H9 (cell line): ENCODE results near the gene GJE1. TPM values are rescaled to one million over a fixed set of nuclear protein-coding genes. Genes with fewer than 3 reads are reported as not detected.
A peak's percentile ranks its signal among the peaks of the same experiment; 100 is the strongest.
"Not testable (repeated sequence)": the region's sequence is repeated elsewhere in the genome, so short reads cannot be mapped to it uniquely, and the experiment has no call there.

Experiments
- DNase-seq: peaks from one replicate; pipeline ENCODE4 v3.0.0-alpha.2; 2017
- H2AFZ ChIP-seq: one replicate; pipeline ENCODE4 v1.6.1; 2013; ENCODE audit warnings: mild to moderate bottlenecking, low read length, control low read depth, moderate library complexity
- H2AK5ac ChIP-seq: 2 replicates; pipeline ENCODE4 v1.6.1; 2013; ENCODE audit warnings: low read length, control low read depth, mixed read lengths; ENCODE audit not compliant: insufficient read length
- H2BK120ac ChIP-seq: one replicate; pipeline ENCODE4 v1.6.1; 2013; ENCODE audit warnings: low read depth, mild to moderate bottlenecking, low read length, control low read depth, inconsistent platforms; ENCODE audit not compliant: poor library complexity, severe bottlenecking
- H2BK12ac ChIP-seq: 2 replicates; pipeline ENCODE4 v1.6.1; 2013; ENCODE audit warnings: low read length, control low read depth, mixed read lengths, low read depth; ENCODE audit not compliant: insufficient read length
- H2BK15ac ChIP-seq: 2 replicates; pipeline ENCODE4 v1.6.1; 2013; ENCODE audit warnings: low read depth, low read length, control low read depth
- H2BK20ac ChIP-seq: one replicate; pipeline ENCODE4 v1.6.1; 2013; ENCODE audit warnings: low read depth, mild to moderate bottlenecking, low read length, control low read depth, inconsistent platforms; ENCODE audit not compliant: poor library complexity, severe bottlenecking
- H2BK5ac ChIP-seq: 2 replicates; pipeline ENCODE4 v1.6.1; 2013; ENCODE audit warnings: low read length, control low read depth, mixed read lengths; ENCODE audit not compliant: insufficient read length
- H3K14ac ChIP-seq: 2 replicates; pipeline ENCODE4 v1.6.1; 2013; ENCODE audit warnings: low read length, control low read depth; ENCODE audit not compliant: insufficient read depth
- H3K18ac ChIP-seq: 2 replicates; pipeline ENCODE4 v1.6.1; 2013; ENCODE audit warnings: low read depth, mild to moderate bottlenecking, mixed read lengths, low read length, control low read depth; ENCODE audit not compliant: insufficient read length
- H3K23ac ChIP-seq: 2 replicates; pipeline ENCODE4 v1.6.1; 2013; ENCODE audit warnings: low read length, control low read depth, mixed read lengths, low read depth; ENCODE audit not compliant: insufficient read length
- H3K23me2 ChIP-seq: 2 replicates; pipeline ENCODE4 v1.6.1; 2013; ENCODE audit warnings: low read depth, mild to moderate bottlenecking, mixed read lengths, low read length, control low read depth; ENCODE audit not compliant: insufficient read length, poor library complexity, severe bottlenecking
- H3K27ac ChIP-seq: 2 replicates; pipeline ENCODE4 v1.5.1; 2013; ENCODE audit warnings: low read length, control low read depth, mixed read lengths, low read depth; ENCODE audit not compliant: insufficient read length
- H3K27me3 ChIP-seq: 2 replicates; pipeline ENCODE4 v1.6.1; 2013; ENCODE audit warnings: low read length, control low read depth, inconsistent platforms; ENCODE audit not compliant: insufficient read depth
- H3K4ac ChIP-seq: 2 replicates; pipeline ENCODE4 v1.6.1; 2013; ENCODE audit warnings: low read depth, mild to moderate bottlenecking, control low read depth, inconsistent platforms, low read length, moderate library complexity
- H3K4me1 ChIP-seq: 2 replicates; pipeline ENCODE4 v1.6.1; 2013; ENCODE audit warnings: low read length, control low read depth, inconsistent platforms; ENCODE audit not compliant: insufficient read depth
- H3K4me2 ChIP-seq: 2 replicates; pipeline ENCODE4 v1.6.1; 2013; ENCODE audit warnings: low read length, control low read depth, mixed read lengths; ENCODE audit not compliant: insufficient read length, insufficient read depth
- H3K56ac ChIP-seq: 2 replicates; pipeline ENCODE4 v1.6.1; 2013; ENCODE audit warnings: low read depth, mild to moderate bottlenecking, mixed read lengths, low read length, control low read depth; ENCODE audit not compliant: insufficient read length
- H3K79me1 ChIP-seq: 2 replicates; pipeline ENCODE4 v1.6.1; 2013; ENCODE audit warnings: low read depth, mild to moderate bottlenecking, moderate library complexity, low read length, control low read depth, inconsistent platforms; ENCODE audit not compliant: insufficient read depth, poor library complexity, severe bottlenecking
- H3K79me2 ChIP-seq: 2 replicates; pipeline ENCODE4 v1.6.1; 2013; ENCODE audit warnings: low read length, control low read depth, inconsistent platforms; ENCODE audit not compliant: insufficient read depth
- H3K9ac ChIP-seq: 2 replicates; pipeline ENCODE4 v1.6.1; 2013; ENCODE audit warnings: low read length, control low read depth, mixed read lengths; ENCODE audit not compliant: insufficient read length; ENCODE audit errors: extremely low read depth
- H3K9me3 ChIP-seq: one replicate; pipeline ENCODE4 v1.6.1; 2013; ENCODE audit warnings: low read depth, low read length, inconsistent platforms; ENCODE audit not compliant: control insufficient read depth
- H3T11ph ChIP-seq: one replicate; pipeline ENCODE4 v1.6.1; 2013; ENCODE audit warnings: mild to moderate bottlenecking, low read length, control low read depth, inconsistent platforms
- H4K20me1 ChIP-seq: one replicate; pipeline ENCODE4 v1.6.1; 2013; ENCODE audit not compliant: control insufficient read depth, insufficient read length, insufficient read depth
- H4K5ac ChIP-seq: 2 replicates; pipeline ENCODE4 v1.6.1; 2013; ENCODE audit warnings: low read depth, mild to moderate bottlenecking, mixed read lengths, low read length, control low read depth; ENCODE audit not compliant: insufficient read length
- H4K8ac ChIP-seq: replicated peaks from 2 replicates; pipeline ENCODE4 v1.6.1; 2013; ENCODE audit warnings: low read length, control low read depth, mixed read lengths, low read depth; ENCODE audit not compliant: insufficient read length
- H4K91ac ChIP-seq: 2 replicates; pipeline ENCODE4 v1.6.1; 2013; ENCODE audit warnings: low read depth, mild to moderate bottlenecking, moderate library complexity, mixed read lengths, low read length, control low read depth; ENCODE audit not compliant: insufficient read length
- H3K27ac Mint-ChIP-seq, 3 experiments: 2 replicates in 2 of 3; 3 replicates in 1 of 3; pipeline ENCODE4 v1.8.0; 2020 to 2021; ENCODE audit warnings: mixed read lengths in 3 of 3, mild to moderate bottlenecking in 1 of 3, moderate library complexity in 1 of 3
- H3K27me3 Mint-ChIP-seq: 2 replicates; pipeline ENCODE4 v1.8.0; 2021; ENCODE audit warnings: low read depth, mild to moderate bottlenecking, moderate library complexity, mixed read lengths
- H3K36me3 Mint-ChIP-seq, 3 experiments: 2 replicates in 2 of 3; 3 replicates in 1 of 3; pipeline ENCODE4 v1.8.0; 2020 to 2021; ENCODE audit warnings: low read depth in 3 of 3, mixed read lengths in 3 of 3; ENCODE audit not compliant: insufficient read depth in 1 of 3
- H3K4me1 Mint-ChIP-seq, 2 experiments: 2 replicates each; pipeline ENCODE4 v1.8.0; 2020; ENCODE audit warnings: mixed read lengths in 2 of 2
- H3K4me3 Mint-ChIP-seq, 2 experiments: 2 replicates in 1 of 2; 3 replicates in 1 of 2; pipeline ENCODE4 v1.8.0; 2020 to 2021; ENCODE audit warnings: mild to moderate bottlenecking in 2 of 2, mixed read lengths in 2 of 2, moderate library complexity in 1 of 2
- H3K9me3 Mint-ChIP-seq, 2 experiments: 2 replicates in 1 of 2; 3 replicates in 1 of 2; pipeline ENCODE4 v1.8.0; 2020; ENCODE audit warnings: mild to moderate bottlenecking in 2 of 2, mixed read lengths in 2 of 2, moderate library complexity in 1 of 2
- WGBS: extraction: QIAGEN DNeasy Blood & Tissue Kit; methylation state at CpG from one replicate; pipeline ENCODE4 v1.1.7; 2013; ENCODE audit warnings: missing lambda C conversion rate, low lambda C conversion rate, mixed read lengths; ENCODE audit not compliant: insufficient read length; ENCODE audit errors: extremely low coverage; 5-methylcytosine and 5-hydroxymethylcytosine counted together
- total RNA-seq: library from RNA; stranded (reverse); gene quantifications from 2 replicates; pipeline ENCODE4 v1.2.1, GENCODE V29; 2021
- TF ChIP-seq, protein P1 (sequence below): fragments of 200-600 bp; sonication (generic); conservative IDR thresholded peaks from 3 replicates; pipeline ENCODE4 v1.8.0; 2021; ENCODE audit warnings: antibody characterized with exemption, mild to moderate bottlenecking

The GJE1 gene
- total RNA-seq, 1 experiment from 2014 or later, result not detected

DNA sequence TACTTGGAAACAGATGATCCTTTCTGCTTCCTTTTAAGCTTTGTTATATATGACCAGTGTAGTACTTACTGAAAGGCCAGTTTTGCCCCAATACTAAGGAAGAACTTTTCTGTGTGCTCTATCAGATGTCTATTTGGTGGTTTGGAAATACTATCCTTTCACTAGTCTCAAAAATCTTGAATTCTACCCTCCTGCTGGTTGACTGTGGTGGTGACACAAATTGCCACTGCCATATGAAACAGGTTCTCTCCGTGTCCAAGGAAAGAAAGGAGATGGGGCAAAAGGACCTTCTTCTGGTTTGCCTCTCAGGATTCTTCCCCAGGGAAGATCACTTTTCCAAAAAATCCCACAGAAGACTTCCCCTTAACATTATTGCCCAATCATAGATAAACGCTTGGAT is 6.2 kb downstream of the GJE1 start:
- Histone ChIP-seq H2BK5ac (no peak overlapping the region), H4K8ac (no peak overlapping the region), H2BK12ac (no peak overlapping the region), H3K23me2 (no peaks in the 10 kb centered on the region), H2BK15ac (no peak overlapping the region), H2BK20ac (no peak overlapping the region), H3K4me2 (no peak overlapping the region), H4K5ac (no peak overlapping the region), H3K79me2 (no peaks in the 10 kb centered on the region), H2AK5ac (no peak overlapping the region), H3K14ac (no peak overlapping the region), H3K18ac (no peak overlapping the region), H3K27me3 (no peaks in the 10 kb centered on the region), H3K23ac (no peak overlapping the region), H3K9ac (no peak overlapping the region), H3K9me3 (no peaks in the 10 kb centered on the region), H3K27ac (no peak overlapping the region), H2AFZ (no peak overlapping the region), H3T11ph (no peak overlapping the region), H2BK120ac (no peak overlapping the region), H3K4me1 (no peaks in the 10 kb centered on the region), H4K91ac (no peak overlapping the region), H3K4ac (no peak overlapping the region), H4K20me1 (no peaks in the 10 kb centered on the region), H3K79me1 (no peaks in the 10 kb centered on the region), H3K56ac (no peak overlapping the region)
- Mint-ChIP-seq H3K27ac (no peak overlapping the region), H3K9me3 (peaks cover 0 to 2% of the 10 kb centered on the region in 2 experiments; a peak in 1 of 5 replicates), H3K4me1 (peaks cover 0 to under 1% of the 10 kb centered on the region in 2 experiments; a peak in 2 of 4 replicates), H3K36me3 (no peaks in the 10 kb centered on the region), H3K4me3 (no peak overlapping the region), H3K27me3 (no peaks in the 10 kb centered on the region; the same call in 1 of the 2 replicates)
- no peak for DNase-seq
- TF ChIP-seq, protein P1, sequence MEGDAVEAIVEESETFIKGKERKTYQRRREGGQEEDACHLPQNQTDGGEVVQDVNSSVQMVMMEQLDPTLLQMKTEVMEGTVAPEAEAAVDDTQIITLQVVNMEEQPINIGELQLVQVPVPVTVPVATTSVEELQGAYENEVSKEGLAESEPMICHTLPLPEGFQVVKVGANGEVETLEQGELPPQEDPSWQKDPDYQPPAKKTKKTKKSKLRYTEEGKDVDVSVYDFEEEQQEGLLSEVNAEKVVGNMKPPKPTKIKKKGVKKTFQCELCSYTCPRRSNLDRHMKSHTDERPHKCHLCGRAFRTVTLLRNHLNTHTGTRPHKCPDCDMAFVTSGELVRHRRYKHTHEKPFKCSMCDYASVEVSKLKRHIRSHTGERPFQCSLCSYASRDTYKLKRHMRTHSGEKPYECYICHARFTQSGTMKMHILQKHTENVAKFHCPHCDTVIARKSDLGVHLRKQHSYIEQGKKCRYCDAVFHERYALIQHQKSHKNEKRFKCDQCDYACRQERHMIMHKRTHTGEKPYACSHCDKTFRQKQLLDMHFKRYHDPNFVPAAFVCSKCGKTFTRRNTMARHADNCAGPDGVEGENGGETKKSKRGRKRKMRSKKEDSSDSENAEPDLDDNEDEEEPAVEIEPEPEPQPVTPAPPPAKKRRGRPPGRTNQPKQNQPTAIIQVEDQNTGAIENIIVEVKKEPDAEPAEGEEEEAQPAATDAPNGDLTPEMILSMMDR, result peak; percentile 33; the same call in 2 of the 3 replicates
- WGBS, result no CpG with 5 or more reads among the region's 2 CpGs

DNA sequence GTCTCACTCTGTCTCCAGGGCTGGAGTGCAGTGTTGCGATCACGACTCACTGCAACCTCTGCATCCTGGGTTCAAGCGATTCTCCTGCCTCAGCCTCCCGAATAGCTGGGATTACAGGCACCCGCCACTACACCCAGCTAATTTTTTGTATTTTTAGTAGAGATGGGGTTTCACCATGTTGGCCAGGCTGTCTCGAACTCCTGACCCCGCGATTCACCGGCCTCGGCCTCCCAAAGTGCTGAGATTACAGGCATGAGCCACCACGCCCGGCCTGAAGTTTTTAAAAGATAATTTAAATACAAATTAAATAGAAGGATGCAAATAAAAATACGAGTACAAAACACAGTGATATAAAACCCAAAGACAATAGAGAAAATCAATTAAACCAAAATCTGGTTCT is 8.8 kb downstream of the GJE1 start:
- H2AFZ ChIP-seq, result not testable (repeated sequence)
- WGBS, result no CpG with 5 or more reads among the region's 13 CpGs

More for the DNA sequence above, 8.8 kb downstream of the GJE1 start:
- H3K23me2 ChIP-seq, H2BK15ac ChIP-seq, H2AK5ac ChIP-seq, H3K18ac ChIP-seq, H3T11ph ChIP-seq, H3K14ac ChIP-seq, H3K56ac ChIP-seq, H3K36me3 Mint-ChIP-seq, H3K79me1 ChIP-seq, H4K20me1 ChIP-seq, H3K27me3 Mint-ChIP-seq, H3K79me2 ChIP-seq, H3K4me1 ChIP-seq, H3K27ac Mint-ChIP-seq, H2BK20ac ChIP-seq, DNase-seq, H3K4me3 Mint-ChIP-seq, H3K9me3 ChIP-seq, H3K23ac ChIP-seq, H3K4ac ChIP-seq, H4K5ac ChIP-seq, H4K8ac ChIP-seq, H2BK5ac ChIP-seq, H2BK12ac ChIP-seq, H3K4me1 Mint-ChIP-seq, H2BK120ac ChIP-seq, H3K27ac ChIP-seq, H4K91ac ChIP-seq, H3K27me3 ChIP-seq, H3K9me3 Mint-ChIP-seq, H3K9ac ChIP-seq, H3K4me2 ChIP-seq: not testable (repeated sequence)
